Psoas muscle (tissue), 8 donors: ENCODE results near the gene ATG3. TPM values are rescaled to one million over a fixed set of nuclear protein-coding genes. Genes with fewer than 3 reads are reported as not detected.

ENCODE experiments used
- ATAC-seq, 4 donors: fragments of 200-7000 bp; cut with Tn5 transposase; one replicate each; pipeline ENCODE4 v1.9.1; 2020; ENCODE audit warnings: moderate library complexity in 3 of 4, mild to moderate bottlenecking in 2 of 4
- DNase-seq, 2 donors: peaks; one replicate each; pipeline ENCODE4 v3.0.0-alpha.2; 2020
- H3K27ac ChIP-seq: fragments of 200-600 bp; one replicate; pipeline ENCODE4 v1.8.0; 2022
- H3K27me3 ChIP-seq, 3 donors: fragments of 200-600 bp in 1 of 3; one replicate each; pipeline versions ENCODE4 v1.6.1 to v1.8.0; 2013 to 2022; ENCODE audit warnings: low read length in 2 of 3, mild to moderate bottlenecking in 2 of 3, moderate library complexity in 1 of 3; ENCODE audit not compliant: insufficient read depth in 3 of 3
- H3K36me3 ChIP-seq, 2 donors: fragments of 200-600 bp in 1 of 2; one replicate each; pipeline versions ENCODE4 v1.6.1 to v1.8.0; 2013 to 2022; ENCODE audit warnings: low read depth in 1 of 2, mild to moderate bottlenecking in 1 of 2, moderate library complexity in 1 of 2; ENCODE audit not compliant: insufficient read depth in 1 of 2
- H3K4me1 ChIP-seq: fragments of 200-600 bp; one replicate; pipeline ENCODE4 v1.8.0; 2022
- H3K4me3 ChIP-seq: fragments of 200-600 bp; one replicate; pipeline ENCODE4 v1.8.0; 2022; ENCODE audit warnings: mild to moderate bottlenecking
- H3K9me3 ChIP-seq: fragments of 200-600 bp; one replicate; pipeline ENCODE4 v1.8.0; 2022
- CTCF ChIP-seq: fragments of 200-600 bp; IDR thresholded peaks from one replicate; pipeline ENCODE4 v1.8.0; 2022; ENCODE audit warnings: antibody characterized with exemption
- WGBS, 3 donors: extraction: QIAGEN DNeasy Blood & Tissue Kit; methylation state at CpG; one replicate each; pipeline versions ENCODE4 v1.1.6 to v1.1.7; 2013; 5-methylcytosine and 5-hydroxymethylcytosine counted together
- intact Hi-C, 2 donors: fragments of 100-400 bp; cut with DNase I; formaldehyde crosslinking; loops; one replicate each; pipeline versions ENCODE4 v1.11.0 to v1.14.2; 2022
- polyA plus RNA-seq, 3 donors: library from polyadenylated mRNA; stranded (reverse); fragments of 200-250 nt; gene quantifications; one replicate each; pipeline ENCODE4 v1.2.3, GENCODE V29; 2013
- total RNA-seq, 4 donors: library from RNA; stranded (reverse); fragmentation: NEBNext Ultra II Directional in 2 of 4; extraction: Animal tissue kit (Norgen Biotek cat#: 25700) in 2 of 4; gene quantifications; one replicate each; pipeline versions ENCODE4 v1.2.1 to v1.2.4, GENCODE V29; 2021 to 2023
- donor health status: healthy with polysubstance abuse.
- donor health status: DM: no; HTN: no; CAD: no; lungs with moderate emphysema.
- donor health status: Bipolar disorder and iron deficiency.
- donor health status: healthy.
- donor health status: DM: yes; HTN: yes; CAD: no.
- donor health status: DM: no; HTN: no; CAD: no.
- donor health status: DM: no; HTN: no; CAD: no.
- donor health status: DM: yes; HTN: yes; CAD: no.

Gene ATG3
- total and polyA plus RNA-seq, 7 donors: 27.5 to 75.0 (median 31.9) TPM

DNA sequence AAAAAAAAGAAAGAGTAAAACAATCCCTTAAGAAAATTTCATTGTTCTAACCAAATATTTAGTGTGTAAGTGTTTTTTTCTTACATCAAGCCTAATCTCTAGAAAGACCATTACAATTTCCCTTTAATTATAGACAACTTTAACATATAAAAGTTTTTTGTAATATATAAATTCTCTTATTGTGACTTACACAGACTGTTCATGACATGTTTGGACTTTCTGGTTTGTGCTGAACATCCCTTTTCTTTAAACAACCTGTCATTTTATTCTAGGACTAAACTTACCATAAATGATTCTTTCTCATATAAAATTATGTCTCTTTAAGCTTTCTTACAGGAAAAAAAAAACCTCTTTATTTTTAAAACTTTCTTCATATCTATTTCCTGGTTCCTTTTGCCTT, 49.4 kb downstream of the ATG3 start:
- DNase-seq (no peak), ATAC-seq (no peak)
- Histone ChIP-seq H3K27me3 (no peaks in the 10 kb centered on the region), H3K4me3 (no peak overlapping the region), H3K4me1 (no peaks in the 10 kb centered on the region), H3K27ac (no peak overlapping the region), H3K9me3 (no peaks in the 10 kb centered on the region), H3K36me3 (no peaks in the 10 kb centered on the region)
- intact Hi-C loops: loop anchor here in 1 of 2 donors (10.0 kb wide), 1 partner anchor 188 kb away; no protein-coding TSS in a partner anchor
- no peak for TF ChIP-seq CTCF

- Histone ChIP-seq H3K36me3 (no peaks in the 10 kb centered on the region), H3K4me1 (no peaks in the 10 kb centered on the region), H3K27ac (no peak overlapping the region), H3K9me3 (no peaks in the 10 kb centered on the region), H3K27me3 (no peaks in the 10 kb centered on the region), H3K4me3 (no peak overlapping the region)
- DNase-seq (no peak), ATAC-seq (no peak)
- intact Hi-C loops: no loop called here
- no peak for TF ChIP-seq CTCF
These were observed 52.9 kb downstream of the ATG3 start for GRCh38 chr3:112508860-112509259.

GRCh38 chr3:112508261-112508660, 53.5 kb downstream of the ATG3 start:
- no peak for TF ChIP-seq CTCF
- Histone ChIP-seq H3K27ac (no peak overlapping the region), H3K9me3 (no peaks in the 10 kb centered on the region), H3K36me3 (no peaks in the 10 kb centered on the region), H3K27me3 (no peaks in the 10 kb centered on the region), H3K4me1 (no peaks in the 10 kb centered on the region), H3K4me3 (no peak overlapping the region)
- intact Hi-C loops: no loop called here
- 79 to 88% (median 81%) methylated on average over 2 of the region's 2 CpGs for WGBS, 3 donors
- ATAC-seq (no peak), DNase-seq (no peak)

- no peaks in the 10 kb centered on the region for H3K27me3 ChIP-seq
- no peak for TF ChIP-seq CTCF
- intact Hi-C loops: no loop called here
- no peaks in the 10 kb centered on the region for H3K4me1 ChIP-seq
- no peak for DNase-seq
- ATAC-seq: no peak
- H3K9me3 ChIP-seq: no peaks in the 10 kb centered on the region
- no peak overlapping the region for H3K4me3 ChIP-seq
- H3K27ac ChIP-seq: no peak overlapping the region
- no peaks in the 10 kb centered on the region for H3K36me3 ChIP-seq
- 24 to 29% (median 29%) methylated on average over 2 of the region's 2 CpGs for WGBS, 3 donors
These were observed 55.9 kb downstream of the ATG3 start for GRCh38 chr3:112505907-112506306.

GRCh38 chr3:112504123-112504522, 57.6 kb downstream of the ATG3 start:
- Histone ChIP-seq H3K27me3 (no peaks in the 10 kb centered on the region), H3K27ac (no peak overlapping the region), H3K4me3 (no peak overlapping the region), H3K4me1 (no peaks in the 10 kb centered on the region), H3K9me3 (no peaks in the 10 kb centered on the region), H3K36me3 (no peaks in the 10 kb centered on the region)
- ATAC-seq (no peak), DNase-seq (no peak)
- 76 to 78% (median 76%) methylated on average over 3 of the region's 3 CpGs for WGBS, 3 donors
- no peak for TF ChIP-seq CTCF
- intact Hi-C loops: no loop called here
